Thymus (tissue), 11 donors: ENCODE data around the gene MRPS35. TPM values are rescaled to one million over a fixed set of nuclear protein-coding genes. Genes with fewer than 3 reads are reported as not detected.

Experiments used
- DNase-seq, 9 donors: peaks; one replicate each; pipeline ENCODE4 v3.0.0-alpha.2; 2013; ENCODE audit warnings: low spot score in 9 of 9, low read depth in 6 of 9, missing footprints in 1 of 9
- H3K27ac ChIP-seq, 2 donors: one replicate each; pipeline ENCODE4 v1.5.1; 2013; ENCODE audit warnings: control low read depth in 1 of 2, low read depth in 1 of 2, low read length in 1 of 2, mild to moderate bottlenecking in 1 of 2, moderate library complexity in 1 of 2
- H3K27me3 ChIP-seq, 2 donors: one replicate each; pipeline ENCODE4 v1.5.1; 2013; ENCODE audit warnings: low read length in 1 of 2; ENCODE audit not compliant: control insufficient read depth in 2 of 2, insufficient read depth in 1 of 2
- H3K36me3 ChIP-seq, 2 donors: one replicate each; pipeline ENCODE4 v1.5.1; 2013; ENCODE audit warnings: low read length in 1 of 2, mild to moderate bottlenecking in 1 of 2, moderate library complexity in 1 of 2; ENCODE audit not compliant: control insufficient read depth in 2 of 2, insufficient read depth in 2 of 2
- H3K4me1 ChIP-seq, 2 donors: one replicate each; pipeline ENCODE4 v1.5.1; 2013; ENCODE audit warnings: low read length in 2 of 2; ENCODE audit not compliant: control insufficient read depth in 2 of 2, insufficient read depth in 2 of 2
- H3K4me3 ChIP-seq, 2 donors: one replicate each; pipeline ENCODE4 v1.5.1; 2013; ENCODE audit warnings: low read length in 2 of 2, control low read depth in 1 of 2, mild to moderate bottlenecking in 1 of 2
- H3K9me3 ChIP-seq, 2 donors: one replicate each; pipeline ENCODE4 v1.5.1; 2013; ENCODE audit warnings: low read length in 1 of 2, mild to moderate bottlenecking in 1 of 2; ENCODE audit not compliant: control insufficient read depth in 2 of 2, insufficient read depth in 1 of 2
- WGBS: extraction: QIAGEN DNeasy Blood & Tissue Kit; methylation state at CpG from one replicate; pipeline ENCODE4 v1.1.7; 2013; 5-methylcytosine and 5-hydroxymethylcytosine counted together
- polyA plus RNA-seq: library from polyadenylated mRNA; stranded (reverse); fragments of 200-250 nt; gene quantifications from one replicate; pipeline ENCODE4 v1.2.3, GENCODE V29; 2013
- total RNA-seq: library from RNA; stranded (reverse); fragments of 120-200 nt; gene quantifications from one replicate; pipeline ENCODE4 v1.2.4, GENCODE V29; 2013
- donor health status: healthy.

The MRPS35 gene
- total and polyA plus RNA-seq, 2 donors: 32.1 to 48.2 TPM

DNA sequence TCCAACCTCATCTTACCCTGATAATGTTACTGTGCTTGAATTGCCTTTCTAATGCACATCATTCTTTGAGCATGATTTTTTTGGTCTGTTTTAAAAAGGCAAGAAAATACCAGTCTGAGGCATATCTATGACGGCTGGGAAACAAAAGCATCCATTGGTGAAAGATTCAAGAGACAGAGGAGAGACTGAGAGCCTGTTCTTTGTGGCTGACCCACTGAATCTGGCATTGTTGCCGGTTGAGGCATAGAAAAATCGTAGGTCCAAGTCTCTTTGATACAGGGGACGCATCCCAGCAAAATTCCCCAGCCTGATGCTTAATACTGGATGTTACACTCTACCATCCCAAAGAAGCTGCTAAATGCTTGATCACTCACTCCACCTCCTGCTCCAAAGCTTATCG lies 66.5 kb downstream of the MRPS35 start:
- Histone ChIP-seq H3K27me3 (no peaks in the 10 kb centered on the region), H3K9me3 (no peaks in the 10 kb centered on the region), H3K36me3 (peaks cover 0 to 3% of the 10 kb centered on the region in 2 donors), H3K4me3 (no peak overlapping the region), H3K4me1 (peaks cover 14 to 19% of the 10 kb centered on the region in 2 donors), H3K27ac (no peak overlapping the region)
- 96% methylated on average over 5 of the region's 5 CpGs for WGBS
- no peak for DNase-seq

DNA sequence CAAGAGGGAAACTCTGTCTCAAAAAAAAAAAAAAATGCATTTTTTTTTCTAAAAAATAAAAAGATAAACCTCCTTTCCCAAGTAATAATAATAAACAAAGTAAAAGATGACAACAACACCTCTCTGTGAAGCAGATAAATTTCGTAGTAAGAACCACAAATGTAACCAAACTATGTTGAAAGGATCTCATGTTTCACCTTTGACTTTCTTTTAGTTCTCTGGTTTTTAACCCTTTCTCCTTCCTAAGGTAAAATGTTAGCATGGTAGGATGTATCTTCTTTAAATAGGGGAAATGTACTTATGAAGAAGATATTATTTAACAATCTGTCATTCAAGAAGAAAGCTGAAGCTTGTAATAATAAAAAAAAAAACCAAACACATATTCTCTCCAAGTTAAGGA lies 67.6 kb downstream of the MRPS35 start:
- H3K27ac ChIP-seq: no peak overlapping the region
- H3K27me3 ChIP-seq: no peaks in the 10 kb centered on the region
- peaks cover 14 to 21% of the 10 kb centered on the region in 2 donors for H3K4me1 ChIP-seq
- 61% methylated on average over 1 of the region's 1 CpG for WGBS
- DNase-seq: no peak
- no peak overlapping the region for H3K4me3 ChIP-seq
- peaks cover 0 to 3% of the 10 kb centered on the region in 2 donors for H3K36me3 ChIP-seq
- H3K9me3 ChIP-seq: no peaks in the 10 kb centered on the region

DNA sequence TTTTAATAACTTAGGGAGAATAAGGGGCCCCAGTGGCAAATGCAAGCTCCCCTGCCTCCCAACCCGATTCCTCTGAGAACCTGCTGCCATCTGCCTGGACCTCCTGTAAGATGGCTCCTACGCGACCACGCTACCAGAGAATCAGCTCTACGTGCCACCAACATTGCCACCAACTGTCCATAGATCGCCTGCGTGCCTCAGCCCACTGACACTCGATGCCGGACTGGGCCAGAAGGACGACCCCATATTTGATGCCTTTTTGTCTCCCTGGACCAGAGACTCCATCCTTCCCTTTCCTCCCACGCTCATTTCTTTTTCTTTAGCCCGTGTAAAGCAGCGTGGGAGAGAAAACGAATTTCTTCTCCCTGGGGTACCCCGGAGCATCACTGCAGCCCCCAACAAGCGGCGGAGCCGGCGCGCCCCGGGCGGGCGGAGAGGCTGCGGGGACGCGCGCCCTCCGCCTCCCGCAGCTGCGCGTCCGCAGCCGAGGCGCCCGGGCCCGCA lies 68.8 kb downstream of the MRPS35 start:
- H3K4me1 ChIP-seq: peaks cover 14 to 21% of the 10 kb centered on the region in 2 donors
- DNase-seq: peak in 4 of 9 donors; percentile 9 to 20 (median 18)
- WGBS: 6% methylated on average over 36 of the region's 36 CpGs
- H3K36me3 ChIP-seq: peaks cover 0 to 3% of the 10 kb centered on the region in 2 donors
- no peaks in the 10 kb centered on the region for H3K27me3 ChIP-seq
- H3K9me3 ChIP-seq: no peaks in the 10 kb centered on the region
- peak overlapping the region; percentile 54 to 91 for H3K4me3 ChIP-seq
- no peak overlapping the region for H3K27ac ChIP-seq

DNA sequence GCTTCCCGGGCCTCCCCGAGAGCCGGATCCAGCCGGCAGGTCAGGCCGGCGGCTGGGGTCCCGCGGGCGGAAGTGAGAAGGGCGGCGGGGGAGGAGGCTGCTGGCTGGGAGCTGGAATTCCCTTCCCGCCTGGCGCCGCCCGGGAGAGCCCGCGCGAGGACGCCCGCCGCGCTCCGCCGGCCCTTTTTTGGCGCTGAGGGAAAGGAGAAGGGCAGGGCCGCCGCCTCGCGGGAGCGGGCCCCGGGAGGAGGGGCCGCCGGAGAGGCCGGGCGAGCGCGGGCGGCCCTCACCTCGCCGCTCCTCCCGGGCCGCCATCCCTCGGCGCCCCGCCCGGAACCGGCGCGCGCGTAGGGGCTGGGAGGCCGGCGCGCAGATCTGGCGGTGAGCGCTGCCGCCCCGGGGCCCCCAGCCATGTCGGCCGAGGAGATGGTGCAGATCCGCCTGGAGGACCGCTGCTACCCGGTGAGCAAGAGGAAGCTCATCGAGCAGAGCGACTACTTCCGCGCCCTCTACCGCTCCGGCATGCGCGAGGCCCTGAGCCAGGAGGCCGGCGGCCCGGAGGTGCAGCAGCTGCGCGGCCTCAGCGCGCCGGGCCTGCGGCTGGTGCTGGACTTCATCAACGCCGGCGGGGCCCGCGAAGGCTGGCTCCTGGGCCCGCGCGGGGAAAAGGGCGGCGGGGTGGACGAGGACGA lies 69.4 kb downstream of the MRPS35 start, which contains the start of the genes KLHL42 and MANSC4:
Gene KLHL42 (plus strand): TSS at position 314 of the 692 bp plus-strand sequence. CDS start 98 bp downstream, at position 412.
Gene MANSC4 (minus strand): TSS at position 317 of the 692 bp plus-strand sequence. CDS start 8,960 bp downstream, outside the sequence.
- H3K36me3 ChIP-seq: peaks cover 0 to 3% of the 10 kb centered on the region in 2 donors
- H3K4me1 ChIP-seq: peaks cover 14 to 21% of the 10 kb centered on the region in 2 donors
- DNase-seq: peak in 8 of 9 donors; percentile 33 to 82 (median 55)
- H3K27me3 ChIP-seq: no peaks in the 10 kb centered on the region
- peak within 1 kb of the TSS; percentile 62 to 84 for H3K27ac ChIP-seq
- H3K9me3 ChIP-seq: no peaks in the 10 kb centered on the region
- under 1% methylated on average over 92 of the region's 92 CpGs for WGBS
- peak within 1 kb of the TSS; percentile 68 to 91 for H3K4me3 ChIP-seq

DNA sequence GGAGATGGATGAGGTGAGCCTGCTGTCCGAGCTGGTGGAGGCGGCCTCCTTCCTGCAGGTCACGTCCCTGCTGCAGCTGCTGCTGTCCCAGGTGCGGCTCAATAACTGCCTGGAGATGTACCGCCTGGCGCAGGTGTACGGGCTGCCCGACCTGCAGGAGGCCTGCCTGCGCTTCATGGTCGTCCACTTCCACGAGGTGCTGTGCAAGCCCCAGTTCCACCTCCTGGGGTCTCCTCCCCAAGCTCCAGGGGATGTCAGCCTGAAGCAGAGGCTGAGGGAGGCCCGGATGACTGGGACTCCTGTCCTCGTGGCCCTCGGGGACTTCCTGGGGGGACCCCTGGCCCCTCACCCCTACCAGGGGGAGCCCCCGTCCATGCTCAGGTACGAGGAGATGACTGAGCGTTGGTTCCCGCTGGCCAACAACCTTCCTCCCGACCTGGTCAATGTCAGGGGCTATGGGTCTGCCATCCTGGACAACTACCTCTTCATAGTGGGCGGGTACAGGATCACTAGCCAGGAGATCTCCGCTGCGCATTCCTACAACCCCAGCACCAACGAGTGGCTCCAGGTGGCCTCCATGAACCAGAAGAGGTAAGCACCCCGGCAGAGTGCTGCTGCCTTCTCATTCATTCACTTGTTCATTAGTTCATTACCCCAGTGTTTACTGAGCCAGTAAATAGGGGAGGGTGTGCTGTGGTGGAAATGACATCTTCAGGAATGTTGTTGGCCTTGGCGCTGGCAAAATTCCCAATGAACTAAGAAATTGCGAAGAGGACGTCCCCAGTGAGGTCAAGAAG lies 70.2 kb downstream of the MRPS35 start:
- peak in 6 of 9 donors; percentile 9 to 46 (median 38) for DNase-seq
- peak overlapping the region; percentile 62 to 84 for H3K27ac ChIP-seq
- no peaks in the 10 kb centered on the region for H3K27me3 ChIP-seq
- H3K4me1 ChIP-seq: peaks cover 14 to 21% of the 10 kb centered on the region in 2 donors
- peaks cover 0 to 3% of the 10 kb centered on the region in 2 donors for H3K36me3 ChIP-seq
- H3K4me3 ChIP-seq: peak overlapping the region; percentile 68 to 91
- 30% methylated on average over 27 of the region's 27 CpGs for WGBS
- H3K9me3 ChIP-seq: no peaks in the 10 kb centered on the region

DNA sequence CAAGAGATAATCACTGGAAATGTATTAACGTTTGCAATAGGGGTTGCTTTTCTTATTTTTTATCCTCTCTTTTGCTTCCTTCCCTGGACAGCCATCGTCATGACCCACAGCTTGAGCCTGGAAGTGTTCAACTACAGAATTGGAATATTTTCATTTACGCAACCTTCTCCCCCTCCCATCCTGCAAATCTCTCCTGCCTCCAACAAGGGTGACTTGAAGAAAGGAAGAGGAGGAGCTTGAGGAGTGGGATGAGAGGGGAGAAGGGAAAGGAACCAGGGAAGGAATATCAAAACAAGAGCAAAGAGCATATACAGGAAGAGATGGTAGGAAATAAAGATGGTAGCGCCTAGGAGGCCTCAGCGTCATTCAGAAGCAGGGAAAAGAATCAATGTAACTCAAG lies 71.0 kb downstream of the MRPS35 start:
- no peak for DNase-seq
- 89% methylated on average over 5 of the region's 5 CpGs for whole genome bisulfite sequencing
- no peak overlapping the region for H3K4me3 ChIP-seq
- H3K9me3 ChIP-seq: no peaks in the 10 kb centered on the region
- H3K4me1 ChIP-seq: peaks cover 14 to 21% of the 10 kb centered on the region in 2 donors
- no peak overlapping the region for H3K27ac ChIP-seq
- H3K27me3 ChIP-seq: no peaks in the 10 kb centered on the region
- peaks cover 0 to 3% of the 10 kb centered on the region in 2 donors for H3K36me3 ChIP-seq

DNA sequence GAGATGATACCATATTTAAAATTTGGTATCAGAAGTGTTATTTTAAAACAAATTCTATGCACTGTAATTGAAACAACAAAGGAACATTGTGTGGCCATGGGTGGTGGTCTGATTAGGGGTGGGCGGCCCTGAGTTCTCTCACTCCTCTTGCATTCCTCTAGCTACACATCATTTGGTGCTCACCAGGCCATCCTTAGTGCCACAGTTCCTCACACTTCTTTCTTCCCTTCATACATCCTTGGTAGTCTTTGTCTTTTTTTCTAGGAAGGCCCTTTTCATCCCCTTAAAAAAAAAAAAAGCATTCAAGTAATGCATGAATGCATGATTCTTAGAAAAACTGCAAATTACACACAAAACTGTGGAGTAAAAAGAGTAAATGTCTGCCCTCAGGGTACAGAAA lies 71.8 kb downstream of the MRPS35 start:
- H3K36me3 ChIP-seq: peaks cover 0 to 3% of the 10 kb centered on the region in 2 donors
- 94% methylated on average over 1 of the region's 1 CpG for WGBS
- peaks cover 14 to 21% of the 10 kb centered on the region in 2 donors for H3K4me1 ChIP-seq
- no peak overlapping the region for H3K4me3 ChIP-seq
- H3K27me3 ChIP-seq: no peaks in the 10 kb centered on the region
- no peaks in the 10 kb centered on the region for H3K9me3 ChIP-seq
- no peak for DNase-seq
- no peak overlapping the region for H3K27ac ChIP-seq

DNA sequence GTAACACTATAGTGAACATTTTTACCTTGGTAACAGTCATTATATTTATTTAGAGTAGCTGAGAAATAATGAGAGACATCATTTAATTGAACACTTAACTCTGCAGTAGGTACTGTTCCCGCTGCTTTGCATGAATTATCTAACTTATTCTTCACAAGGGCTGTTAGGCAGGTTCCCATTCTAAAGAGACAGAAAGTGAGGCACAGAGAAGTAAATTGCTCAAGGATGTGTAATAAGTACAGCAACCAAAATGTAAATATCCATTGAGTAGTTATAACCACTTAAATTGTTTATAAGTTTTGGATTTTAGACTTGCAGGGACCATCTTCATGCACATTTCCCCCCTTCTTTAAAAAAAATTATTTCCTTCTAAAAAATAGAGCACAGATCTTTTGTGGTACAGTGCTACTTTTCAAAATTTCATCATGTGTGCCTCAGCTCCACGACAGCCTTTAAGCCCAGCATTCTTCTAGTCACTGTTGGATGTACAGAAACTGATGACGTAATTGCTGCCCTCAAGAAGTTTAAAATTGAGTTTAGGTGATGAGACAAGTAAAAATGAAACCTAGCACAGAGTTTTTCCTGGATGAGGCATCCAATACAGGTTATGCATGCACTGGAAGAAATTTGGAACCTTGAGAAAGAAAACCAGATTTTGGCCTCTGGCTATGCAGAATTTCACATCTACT lies 75.4 kb downstream of the MRPS35 start:
- H3K9me3 ChIP-seq: no peaks in the 10 kb centered on the region
- H3K4me3 ChIP-seq: no peak overlapping the region
- peaks cover under 1 to 11% of the 10 kb centered on the region in 2 donors for H3K36me3 ChIP-seq
- H3K27ac ChIP-seq: no peak overlapping the region
- no peaks in the 10 kb centered on the region for H3K27me3 ChIP-seq
- H3K4me1 ChIP-seq: peaks cover 7 to 10% of the 10 kb centered on the region in 2 donors
- no peak for DNase-seq
- 94% methylated on average over 3 of the region's 3 CpGs for WGBS
